ENCODE measurements around the gene FNDC1. TPM values are rescaled to one million over a fixed set of nuclear protein-coding genes. Genes with fewer than 3 reads are reported as not detected.

FNDC1 gene
- total and polyA plus RNA-seq, 10 of the 15 experiments (the other 5 are each of a cell fraction or from before 2014, with no cell fraction given): not detected

DNA sequence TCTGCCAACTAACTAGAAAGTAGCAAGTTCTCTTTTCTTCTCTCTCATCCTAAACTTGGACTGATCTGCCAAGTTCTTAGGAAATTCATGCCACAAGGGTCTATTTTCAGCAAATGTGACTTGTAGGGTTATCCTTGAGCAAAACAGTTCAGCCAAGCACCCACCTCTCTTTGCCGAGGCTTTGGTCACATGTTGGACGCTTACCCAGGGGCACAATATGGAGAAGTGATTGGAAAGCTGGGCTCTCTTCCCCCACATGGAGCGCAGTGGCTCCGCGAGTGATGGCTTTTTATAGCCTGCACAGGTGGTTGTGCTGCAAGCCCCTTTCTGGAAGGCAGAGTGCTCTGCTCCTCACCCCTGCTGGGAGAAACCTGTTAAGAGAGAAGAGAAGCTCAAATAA lies 47.7 kb upstream of the FNDC1 start:
- Histone ChIP-seq H3K36me3 (ENCODE audit: control insufficient read depth in 2 of 2, insufficient read depth in 2 of 2, low read length in 1 of 2) (no peaks in the 10 kb centered on the region), H3K4me2 (ENCODE audit: control insufficient read depth, insufficient read depth) (no peak overlapping the region), H3K4me3 (no peak overlapping the region), H4K20me1 (ENCODE audit: control insufficient read depth, insufficient read depth) (no peaks in the 10 kb centered on the region), H3K27ac (ENCODE audit: control insufficient read depth, insufficient read depth) (no peak overlapping the region), H3K27me3 (replicated peaks in 1 of 2; ENCODE audit: control insufficient read depth in 2 of 2, insufficient read depth in 2 of 2, low read length in 1 of 2) (peaks cover 0 to 3% of the 10 kb centered on the region in 2 experiments; a peak in 2 of 4 replicates), H3K4me1 (ENCODE audit: control insufficient read depth, insufficient read depth, low read length) (peaks cover 18% of the 10 kb centered on the region), H3K9ac (ENCODE audit: control insufficient read depth, insufficient read depth, low read length) (no peak overlapping the region), H3K79me2 (ENCODE audit: control insufficient read depth, insufficient read depth, low read length) (no peaks in the 10 kb centered on the region), H3K9me3 (replicated peaks; ENCODE audit: control insufficient read depth, insufficient read depth, low read length) (peaks cover 7% of the 10 kb centered on the region; the same call in 1 of the 3 replicates), H2AFZ (ENCODE audit: control insufficient read depth, low read depth, low read length) (no peak overlapping the region)
- no peak for ATAC-seq
- no peak for DNase-seq (ENCODE audit: low read depth, low spot score)
- intact Hi-C loops (cut with micrococcal nuclease; ENCODE audit: unreplicated experiment) (no loop called here), in situ Hi-C loops (cut with MboI) (no loop called here)
- no peak for FAIRE-seq
- ChIA-PET CTCF (interaction anchor here (0.6 to 20.8 kb wide), 5 partner anchors 10 to 118 kb away, joined by 3 to 529 read pairs (median 5); no protein-coding TSS in a partner anchor), POLR2A (no interaction called here), SMC1A (ENCODE audit: uncharacterized antibody, unreplicated experiment) (interaction anchor here (1.2 to 2.0 kb wide), 4 partner anchors 11 to 113 kb away, joined by 3 to 5 read pairs (median 5); no protein-coding TSS in a partner anchor), RAD21 (ENCODE audit: unreplicated experiment) (no interaction called here)
- BruUV-seq (replicated peaks): no TSS peak
- 83% methylated on average over 5 of the region's 5 CpGs for WGBS (ENCODE audit: insufficient coverage, insufficient replicate concordance, low lambda C conversion rate, missing lambda C conversion rate)
- TF ChIP-seq, protein P1, sequence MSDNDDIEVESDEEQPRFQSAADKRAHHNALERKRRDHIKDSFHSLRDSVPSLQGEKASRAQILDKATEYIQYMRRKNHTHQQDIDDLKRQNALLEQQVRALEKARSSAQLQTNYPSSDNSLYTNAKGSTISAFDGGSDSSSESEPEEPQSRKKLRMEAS (IDR thresholded peaks at IDR 0.05; ENCODE audit: low read depth, low read length): no peak
- TF ChIP-seq, protein P2, sequence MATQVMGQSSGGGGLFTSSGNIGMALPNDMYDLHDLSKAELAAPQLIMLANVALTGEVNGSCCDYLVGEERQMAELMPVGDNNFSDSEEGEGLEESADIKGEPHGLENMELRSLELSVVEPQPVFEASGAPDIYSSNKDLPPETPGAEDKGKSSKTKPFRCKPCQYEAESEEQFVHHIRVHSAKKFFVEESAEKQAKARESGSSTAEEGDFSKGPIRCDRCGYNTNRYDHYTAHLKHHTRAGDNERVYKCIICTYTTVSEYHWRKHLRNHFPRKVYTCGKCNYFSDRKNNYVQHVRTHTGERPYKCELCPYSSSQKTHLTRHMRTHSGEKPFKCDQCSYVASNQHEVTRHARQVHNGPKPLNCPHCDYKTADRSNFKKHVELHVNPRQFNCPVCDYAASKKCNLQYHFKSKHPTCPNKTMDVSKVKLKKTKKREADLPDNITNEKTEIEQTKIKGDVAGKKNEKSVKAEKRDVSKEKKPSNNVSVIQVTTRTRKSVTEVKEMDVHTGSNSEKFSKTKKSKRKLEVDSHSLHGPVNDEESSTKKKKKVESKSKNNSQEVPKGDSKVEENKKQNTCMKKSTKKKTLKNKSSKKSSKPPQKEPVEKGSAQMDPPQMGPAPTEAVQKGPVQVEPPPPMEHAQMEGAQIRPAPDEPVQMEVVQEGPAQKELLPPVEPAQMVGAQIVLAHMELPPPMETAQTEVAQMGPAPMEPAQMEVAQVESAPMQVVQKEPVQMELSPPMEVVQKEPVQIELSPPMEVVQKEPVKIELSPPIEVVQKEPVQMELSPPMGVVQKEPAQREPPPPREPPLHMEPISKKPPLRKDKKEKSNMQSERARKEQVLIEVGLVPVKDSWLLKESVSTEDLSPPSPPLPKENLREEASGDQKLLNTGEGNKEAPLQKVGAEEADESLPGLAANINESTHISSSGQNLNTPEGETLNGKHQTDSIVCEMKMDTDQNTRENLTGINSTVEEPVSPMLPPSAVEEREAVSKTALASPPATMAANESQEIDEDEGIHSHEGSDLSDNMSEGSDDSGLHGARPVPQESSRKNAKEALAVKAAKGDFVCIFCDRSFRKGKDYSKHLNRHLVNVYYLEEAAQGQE (IDR thresholded peaks at IDR 0.05; ENCODE audit: low read depth, low read length): no peak
- TF ChIP-seq, protein P3, sequence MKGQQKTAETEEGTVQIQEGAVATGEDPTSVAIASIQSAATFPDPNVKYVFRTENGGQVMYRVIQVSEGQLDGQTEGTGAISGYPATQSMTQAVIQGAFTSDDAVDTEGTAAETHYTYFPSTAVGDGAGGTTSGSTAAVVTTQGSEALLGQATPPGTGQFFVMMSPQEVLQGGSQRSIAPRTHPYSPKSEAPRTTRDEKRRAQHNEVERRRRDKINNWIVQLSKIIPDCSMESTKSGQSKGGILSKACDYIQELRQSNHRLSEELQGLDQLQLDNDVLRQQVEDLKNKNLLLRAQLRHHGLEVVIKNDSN (IDR thresholded peaks at IDR 0.05; ENCODE audit: borderline replicate concordance, extremely low read length, insufficient read depth, low read depth, low read length): no peak
- TF ChIP-seq RELA (IDR thresholded peaks at IDR 0.05; ENCODE audit: borderline replicate concordance, partially characterized antibody) (no peak), CHD1 (IDR thresholded peaks at IDR 0.05; ENCODE audit: low read depth, low read length) (no peak), RCOR1 (conservative IDR thresholded peaks at IDR 0.05; ENCODE audit: low read depth, low read length) (no peak), ZNF622 (IDR thresholded peaks at IDR 0.05) (no peak), MTA2 (IDR thresholded peaks at IDR 0.05; ENCODE audit: low read depth) (no peak), YY1 (IDR thresholded peaks at IDR 0.05; ENCODE audit: low read depth, low read length) (no peak), CHD2 (IDR thresholded peaks at IDR 0.05; ENCODE audit: borderline replicate concordance, low read depth, low read length) (no peak), BACH1 (IDR thresholded peaks at IDR 0.05; ENCODE audit: borderline replicate concordance) (no peak), MXI1 (IDR thresholded peaks at IDR 0.05; ENCODE audit: low read depth, low read length) (no peak), ZZZ3 (IDR thresholded peaks at IDR 0.05; ENCODE audit: control insufficient read depth, insufficient read length, low read depth) (no peak), POLR2A (IDR thresholded peaks at IDR 0.05; ENCODE audit: low read depth, low read length) (no peak), NR2C2 (IDR thresholded peaks at IDR 0.05; ENCODE audit: borderline replicate concordance, control insufficient read depth, insufficient read length, low read depth) (no peak)
- TF ChIP-seq, protein P4, sequence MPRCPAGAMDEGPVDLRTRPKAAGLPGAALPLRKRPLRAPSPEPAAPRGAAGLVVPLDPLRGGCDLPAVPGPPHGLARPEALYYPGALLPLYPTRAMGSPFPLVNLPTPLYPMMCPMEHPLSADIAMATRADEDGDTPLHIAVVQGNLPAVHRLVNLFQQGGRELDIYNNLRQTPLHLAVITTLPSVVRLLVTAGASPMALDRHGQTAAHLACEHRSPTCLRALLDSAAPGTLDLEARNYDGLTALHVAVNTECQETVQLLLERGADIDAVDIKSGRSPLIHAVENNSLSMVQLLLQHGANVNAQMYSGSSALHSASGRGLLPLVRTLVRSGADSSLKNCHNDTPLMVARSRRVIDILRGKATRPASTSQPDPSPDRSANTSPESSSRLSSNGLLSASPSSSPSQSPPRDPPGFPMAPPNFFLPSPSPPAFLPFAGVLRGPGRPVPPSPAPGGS (IDR thresholded peaks at IDR 0.05; ENCODE audit: borderline replicate concordance, insufficient read depth, low read depth, low read length, poor library complexity, severe bottlenecking): no peak
- TF ChIP-seq, protein P5, sequence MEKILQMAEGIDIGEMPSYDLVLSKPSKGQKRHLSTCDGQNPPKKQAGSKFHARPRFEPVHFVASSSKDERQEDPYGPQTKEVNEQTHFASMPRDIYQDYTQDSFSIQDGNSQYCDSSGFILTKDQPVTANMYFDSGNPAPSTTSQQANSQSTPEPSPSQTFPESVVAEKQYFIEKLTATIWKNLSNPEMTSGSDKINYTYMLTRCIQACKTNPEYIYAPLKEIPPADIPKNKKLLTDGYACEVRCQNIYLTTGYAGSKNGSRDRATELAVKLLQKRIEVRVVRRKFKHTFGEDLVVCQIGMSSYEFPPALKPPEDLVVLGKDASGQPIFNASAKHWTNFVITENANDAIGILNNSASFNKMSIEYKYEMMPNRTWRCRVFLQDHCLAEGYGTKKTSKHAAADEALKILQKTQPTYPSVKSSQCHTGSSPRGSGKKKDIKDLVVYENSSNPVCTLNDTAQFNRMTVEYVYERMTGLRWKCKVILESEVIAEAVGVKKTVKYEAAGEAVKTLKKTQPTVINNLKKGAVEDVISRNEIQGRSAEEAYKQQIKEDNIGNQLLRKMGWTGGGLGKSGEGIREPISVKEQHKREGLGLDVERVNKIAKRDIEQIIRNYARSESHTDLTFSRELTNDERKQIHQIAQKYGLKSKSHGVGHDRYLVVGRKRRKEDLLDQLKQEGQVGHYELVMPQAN (conservative IDR thresholded peaks at IDR 0.05): no peak
